ENCODE measurements around the gene UNC13A.

GRCh38 chr19:17734146-17734545 is 46.0 kb upstream of the UNC13A start:
- TF ChIP-seq CTCF (IDR thresholded peaks at IDR 0.05) = no peak
- no peak for TF ChIP-seq POLR2A (IDR thresholded peaks at IDR 0.05)
